HepG2 (cell line): ENCODE results near the gene CGREF1. TPM values are rescaled to one million over a fixed set of nuclear protein-coding genes. Genes with fewer than 3 reads are reported as not detected.

ENCODE experiments used
- EEA1 ChIP-seq: sonication (generic); formaldehyde crosslinking; IDR thresholded peaks from 2 replicates; pipeline ENCODE4 v1.5.1; 2020; ENCODE audit warnings: mild to moderate bottlenecking, missing genetic modification reagents, borderline replicate concordance
- EHMT2 ChIP-seq: fragments of 200-600 bp; sonication (generic); IDR thresholded peaks from 2 replicates; pipeline ENCODE4 v1.7.0; 2017; ENCODE audit warnings: antibody characterized with exemption, low read depth, low read length, borderline replicate concordance
- FOXC1 ChIP-seq: sonication (generic); formaldehyde crosslinking; IDR thresholded peaks from 2 replicates; pipeline ENCODE4 v1.8.0; 2022; ENCODE audit warnings: mild to moderate bottlenecking, missing genetic modification reagents, borderline replicate concordance
- GLI4 ChIP-seq: sonication (generic); formaldehyde crosslinking; IDR thresholded peaks from 2 replicates; pipeline ENCODE4 v1.5.1; 2020; ENCODE audit warnings: missing genetic modification reagents, mild to moderate bottlenecking, moderate library complexity, borderline replicate concordance
- HMG20A ChIP-seq: IDR thresholded peaks from 2 replicates; pipeline ENCODE4 v1.6.1; 2016; ENCODE audit warnings: borderline replicate concordance
- HNF4A ChIP-seq: sonication (generic); formaldehyde crosslinking; IDR thresholded peaks from 2 replicates; pipeline ENCODE4 v1.4.0; 2020; ENCODE audit warnings: missing genetic modification reagents
- MAFF ChIP-seq: IDR thresholded peaks from 2 replicates; pipeline ENCODE4 v1.6.1; 2011; ENCODE audit warnings: low read depth, low read length, improper control_type of control experiment
- NFE2L2 ChIP-seq: fragments of 150-350 bp; IDR thresholded peaks from 2 replicates; pipeline ENCODE4 v1.6.1; 2014; ENCODE audit warnings: low read length
- SKI ChIP-seq: fragments of 450-650 bp; IDR thresholded peaks from one replicate; pipeline ENCODE4 v1.6.1; 2018; ENCODE audit warnings: mild to moderate bottlenecking; ENCODE audit not compliant: partially characterized antibody
- SOX6 ChIP-seq, 2 experiments: fragments of 450-650 bp in 1 of 2; sonication (generic) in 1 of 2; formaldehyde crosslinking in 1 of 2; IDR thresholded peaks; 2 replicates each; pipeline versions ENCODE4 v1.4.0 to v1.6.1; 2017 to 2020; ENCODE audit warnings: antibody characterized with exemption in 1 of 2, mild to moderate bottlenecking in 1 of 2, missing genetic modification reagents in 1 of 2
- SP2 ChIP-seq: sonication (generic); formaldehyde crosslinking; IDR thresholded peaks from 2 replicates; pipeline ENCODE4 v1.5.1; 2020; ENCODE audit warnings: mild to moderate bottlenecking, missing genetic modification reagents
- TAF1 ChIP-seq: sonication (generic); formaldehyde crosslinking; IDR thresholded peaks from 2 replicates; pipeline ENCODE4 v1.4.0; 2020; ENCODE audit warnings: missing genetic modification reagents
- ZKSCAN1 ChIP-seq: fragments of 150-350 bp; IDR thresholded peaks from 2 replicates; pipeline ENCODE4 v1.6.1; 2014; ENCODE audit warnings: low read length
- ZKSCAN5 ChIP-seq: sonication (generic); formaldehyde crosslinking; IDR thresholded peaks from 2 replicates; pipeline ENCODE4 v1.5.1; 2020; ENCODE audit warnings: mild to moderate bottlenecking, missing genetic modification reagents
- ZNF30 ChIP-seq: sonication (generic); formaldehyde crosslinking; IDR thresholded peaks from 2 replicates; pipeline ENCODE4 v1.5.0; 2020; ENCODE audit warnings: mild to moderate bottlenecking, missing genetic modification reagents
- ZNF33B ChIP-seq: sonication (generic); formaldehyde crosslinking; IDR thresholded peaks from 2 replicates; pipeline ENCODE4 v1.5.1; 2020; ENCODE audit warnings: mild to moderate bottlenecking, missing genetic modification reagents
- ZSCAN21 ChIP-seq: sonication (generic); formaldehyde crosslinking; IDR thresholded peaks from 2 replicates; pipeline ENCODE4 v1.8.0; 2022; ENCODE audit warnings: mild to moderate bottlenecking, missing genetic modification reagents, moderate library complexity, borderline replicate concordance
- ZSCAN29 ChIP-seq: sonication (generic); formaldehyde crosslinking; conservative IDR thresholded peaks from 2 replicates; pipeline ENCODE4 v1.4.0; 2020; ENCODE audit warnings: mild to moderate bottlenecking, missing genetic modification reagents
- polyA plus RNA-seq, 8 experiments: library from polyadenylated mRNA; depleted of rRNA in 3 of 8; stranded (reverse) in 7 of 8; unstranded in 1 of 8; fragments of >200 nt; fragmentation: Illumina TruSeq in 4 of 8; extraction: Trizol in 4 of 8; gene quantifications; 2 replicates each; pipeline versions ENCODE4 v1.2.1 to v1.2.3, GENCODE V29; 2011 to 2016; ENCODE audit warnings: low read depth in 4 of 8, missing spikeins in 1 of 8, mixed read lengths in 1 of 8; ENCODE audit not compliant: insufficient read depth in 1 of 8
- total RNA-seq, 5 experiments: library from RNA; depleted of rRNA; stranded (reverse); fragments of >200 nt; fragmentation: Illumina TruSeq; extraction: Trizol; gene quantifications; 2 replicates each; pipeline ENCODE4 v1.2.3, GENCODE V29; 2016; ENCODE audit warnings: low read depth in 1 of 5
- TF ChIP-seq, protein P1 (sequence below): sonication (generic); formaldehyde crosslinking; IDR thresholded peaks from 2 replicates; pipeline ENCODE4 v1.8.0; 2022; ENCODE audit warnings: low read depth, missing genetic modification reagents
- TF ChIP-seq, protein P2 (sequence below): sonication (generic); formaldehyde crosslinking; IDR thresholded peaks from 2 replicates; pipeline ENCODE4 v1.5.0; 2020; ENCODE audit warnings: missing genetic modification reagents
- TF ChIP-seq, protein P3 (sequence below): sonication (generic); formaldehyde crosslinking; IDR thresholded peaks from 2 replicates; pipeline ENCODE4 v1.9.0; 2022; ENCODE audit warnings: missing genetic modification reagents, mild to moderate bottlenecking, borderline replicate concordance
- TF ChIP-seq, protein P4 (sequence below): IDR thresholded peaks from 2 replicates; pipeline ENCODE4 v1.6.1; 2016; ENCODE audit warnings: low read depth
- TF ChIP-seq, protein P5 (sequence below): sonication (generic); formaldehyde crosslinking; conservative IDR thresholded peaks from 2 replicates; pipeline ENCODE4 v1.8.1; 2023; ENCODE audit warnings: missing genetic modification reagents

Gene CGREF1
- total and polyA plus RNA-seq, 2 of the 13 experiments (the other 11 are each of a cell fraction or from before 2014, with no cell fraction given) = 13.9 to 23.4 TPM

DNA sequence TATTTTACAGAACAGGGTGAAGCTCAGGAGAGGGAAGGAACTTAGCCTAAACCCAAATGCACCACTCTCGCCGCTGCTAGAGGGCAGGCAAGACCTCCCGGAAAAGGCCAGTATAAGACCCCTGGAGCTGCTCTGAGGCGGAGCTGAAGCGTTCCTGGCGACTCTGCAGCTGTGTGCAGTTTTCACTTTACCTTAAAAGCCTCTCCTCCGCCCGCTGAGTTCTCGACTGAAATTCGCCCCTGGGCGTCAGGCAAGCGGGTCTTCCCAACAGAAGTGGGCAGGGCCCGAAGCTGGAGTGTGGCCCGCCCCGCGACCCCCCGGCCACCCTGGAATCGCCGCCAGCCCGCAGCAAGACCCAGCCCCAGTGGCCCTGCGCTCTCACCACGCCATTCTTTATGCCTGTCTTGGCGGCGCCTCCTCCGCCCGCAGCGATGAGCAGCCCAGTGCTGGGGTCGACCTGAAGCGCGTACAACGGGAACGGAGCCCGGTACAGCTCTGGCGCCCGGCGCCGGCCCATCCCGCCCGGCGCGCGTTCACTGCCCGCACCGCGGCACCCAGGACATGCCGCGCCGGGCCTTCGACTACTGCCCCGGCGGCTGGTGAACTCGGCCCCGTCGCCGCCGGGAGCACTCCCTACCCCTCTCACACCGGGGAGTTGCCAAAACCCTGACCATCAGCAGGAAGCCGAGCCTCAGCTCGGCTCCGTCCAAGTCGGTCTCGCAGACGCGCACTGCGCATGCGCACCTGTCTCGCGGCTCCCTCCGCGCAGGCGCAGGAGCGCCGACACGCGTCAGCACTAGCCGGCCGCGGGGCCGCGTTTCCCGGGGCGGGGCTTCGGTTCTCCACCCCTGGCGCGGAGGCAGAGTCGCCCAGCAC lies 15.2 kb upstream of the CGREF1 start, which contains the start of gene PREB (continued):
- TF ChIP-seq ZSCAN21 (CRISPR knock-in tag) (no peak; the same call in 1 of the 2 replicates), TAF1 (CRISPR knock-in tag) (peak; percentile 84), SP2 (CRISPR knock-in tag) (no peak), ZKSCAN5 (CRISPR knock-in tag) (no peak; the same call in 1 of the 2 replicates), MAFF (no peak), EEA1 (peak; percentile 73), EHMT2 (no peak), NFE2L2 (no peak), SKI (no peak), HMG20A (no peak), ZKSCAN1 (no peak), HNF4A (CRISPR knock-in tag) (no peak), ZNF33B (CRISPR knock-in tag) (0 out of 2 replicates have a peak, but pooled peaks have one; percentile 25), SOX6 (IDR thresholded peaks at IDR 0.05) (no peak), SOX6 (CRISPR knock-in tag; IDR thresholded peaks at IDR 0.05) (peak; percentile 51), ZSCAN29 (0 out of 2 replicates have a peak, but pooled peaks have one; percentile 62), GLI4 (CRISPR knock-in tag) (peak; percentile 44; the same call in 1 of the 2 replicates), ZNF30 (CRISPR knock-in tag) (no peak), FOXC1 (CRISPR knock-in tag) (no peak; the same call in 1 of the 2 replicates)
- TF ChIP-seq, protein P1, sequence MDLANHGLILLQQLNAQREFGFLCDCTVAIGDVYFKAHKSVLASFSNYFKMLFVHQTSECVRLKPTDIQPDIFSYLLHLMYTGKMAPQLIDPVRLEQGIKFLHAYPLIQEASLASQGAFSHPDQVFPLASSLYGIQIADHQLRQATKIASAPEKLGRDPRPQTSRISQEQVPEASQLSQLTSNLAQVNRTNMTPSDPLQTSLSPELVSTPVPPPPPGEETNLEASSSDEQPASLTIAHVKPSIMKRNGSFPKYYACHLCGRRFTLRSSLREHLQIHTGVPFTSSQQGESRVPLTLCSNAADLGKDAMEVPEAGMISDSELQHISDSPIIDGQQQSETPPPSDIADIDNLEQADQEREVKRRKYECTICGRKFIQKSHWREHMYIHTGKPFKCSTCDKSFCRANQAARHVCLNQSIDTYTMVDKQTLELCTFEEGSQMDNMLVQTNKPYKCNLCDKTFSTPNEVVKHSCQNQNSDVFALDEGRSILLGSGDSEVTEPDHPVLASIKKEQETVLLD = no peak
- TF ChIP-seq, protein P2, sequence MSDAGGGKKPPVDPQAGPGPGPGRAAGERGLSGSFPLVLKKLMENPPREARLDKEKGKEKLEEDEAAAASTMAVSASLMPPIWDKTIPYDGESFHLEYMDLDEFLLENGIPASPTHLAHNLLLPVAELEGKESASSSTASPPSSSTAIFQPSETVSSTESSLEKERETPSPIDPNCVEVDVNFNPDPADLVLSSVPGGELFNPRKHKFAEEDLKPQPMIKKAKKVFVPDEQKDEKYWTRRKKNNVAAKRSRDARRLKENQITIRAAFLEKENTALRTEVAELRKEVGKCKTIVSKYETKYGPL (CRISPR knock-in tag) = no peak
- TF ChIP-seq, protein P3, sequence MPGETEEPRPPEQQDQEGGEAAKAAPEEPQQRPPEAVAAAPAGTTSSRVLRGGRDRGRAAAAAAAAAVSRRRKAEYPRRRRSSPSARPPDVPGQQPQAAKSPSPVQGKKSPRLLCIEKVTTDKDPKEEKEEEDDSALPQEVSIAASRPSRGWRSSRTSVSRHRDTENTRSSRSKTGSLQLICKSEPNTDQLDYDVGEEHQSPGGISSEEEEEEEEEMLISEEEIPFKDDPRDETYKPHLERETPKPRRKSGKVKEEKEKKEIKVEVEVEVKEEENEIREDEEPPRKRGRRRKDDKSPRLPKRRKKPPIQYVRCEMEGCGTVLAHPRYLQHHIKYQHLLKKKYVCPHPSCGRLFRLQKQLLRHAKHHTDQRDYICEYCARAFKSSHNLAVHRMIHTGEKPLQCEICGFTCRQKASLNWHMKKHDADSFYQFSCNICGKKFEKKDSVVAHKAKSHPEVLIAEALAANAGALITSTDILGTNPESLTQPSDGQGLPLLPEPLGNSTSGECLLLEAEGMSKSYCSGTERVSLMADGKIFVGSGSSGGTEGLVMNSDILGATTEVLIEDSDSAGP = peak; percentile 69; the same call in 1 of the 2 replicates
- TF ChIP-seq, protein P4, sequence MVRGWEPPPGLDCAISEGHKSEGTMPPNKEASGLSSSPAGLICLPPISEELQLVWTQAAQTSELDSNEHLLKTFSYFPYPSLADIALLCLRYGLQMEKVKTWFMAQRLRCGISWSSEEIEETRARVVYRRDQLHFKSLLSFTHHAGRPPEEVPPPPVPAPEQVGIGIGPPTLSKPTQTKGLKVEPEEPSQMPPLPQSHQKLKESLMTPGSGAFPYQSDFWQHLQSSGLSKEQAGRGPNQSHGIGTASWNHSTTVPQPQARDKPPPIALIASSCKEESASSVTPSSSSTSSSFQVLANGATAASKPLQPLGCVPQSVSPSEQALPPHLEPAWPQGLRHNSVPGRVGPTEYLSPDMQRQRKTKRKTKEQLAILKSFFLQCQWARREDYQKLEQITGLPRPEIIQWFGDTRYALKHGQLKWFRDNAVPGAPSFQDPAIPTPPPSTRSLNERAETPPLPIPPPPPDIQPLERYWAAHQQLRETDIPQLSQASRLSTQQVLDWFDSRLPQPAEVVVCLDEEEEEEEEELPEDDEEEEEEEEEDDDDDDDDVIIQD (CRISPR knock-in tag) = no peak
- TF ChIP-seq, protein P5, sequence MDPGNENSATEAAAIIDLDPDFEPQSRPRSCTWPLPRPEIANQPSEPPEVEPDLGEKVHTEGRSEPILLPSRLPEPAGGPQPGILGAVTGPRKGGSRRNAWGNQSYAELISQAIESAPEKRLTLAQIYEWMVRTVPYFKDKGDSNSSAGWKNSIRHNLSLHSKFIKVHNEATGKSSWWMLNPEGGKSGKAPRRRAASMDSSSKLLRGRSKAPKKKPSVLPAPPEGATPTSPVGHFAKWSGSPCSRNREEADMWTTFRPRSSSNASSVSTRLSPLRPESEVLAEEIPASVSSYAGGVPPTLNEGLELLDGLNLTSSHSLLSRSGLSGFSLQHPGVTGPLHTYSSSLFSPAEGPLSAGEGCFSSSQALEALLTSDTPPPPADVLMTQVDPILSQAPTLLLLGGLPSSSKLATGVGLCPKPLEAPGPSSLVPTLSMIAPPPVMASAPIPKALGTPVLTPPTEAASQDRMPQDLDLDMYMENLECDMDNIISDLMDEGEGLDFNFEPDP (CRISPR knock-in tag) = no peak
